Measurements from ENCODE around the gene NOTCH3. TPM values are rescaled to one million over a fixed set of nuclear protein-coding genes. Genes with fewer than 3 reads are reported as not detected.
A peak's percentile ranks its signal among the peaks of the same experiment; 100 is the strongest.

Gene NOTCH3
- total RNA-seq, 1 donor from 2014 or later, result 162 TPM

DNA sequence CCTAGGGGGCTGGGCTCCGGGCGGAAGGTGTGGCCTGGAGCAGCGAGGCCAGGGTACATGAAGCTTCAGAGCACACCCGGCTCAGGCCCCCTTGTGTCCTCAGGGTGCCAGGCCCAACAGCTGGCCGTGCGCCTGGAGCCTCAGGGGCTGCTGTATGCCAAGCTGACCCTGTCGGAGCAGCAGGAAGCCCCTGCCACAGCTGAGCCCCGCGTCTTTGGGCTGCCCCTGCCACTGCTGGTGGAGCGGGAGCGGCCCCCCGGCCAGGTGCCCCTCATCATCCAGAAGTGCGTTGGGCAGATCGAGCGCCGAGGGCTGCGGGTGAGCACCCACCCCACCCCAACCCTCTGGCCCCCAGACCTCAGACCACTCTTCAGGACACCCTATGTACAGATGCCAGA is 90.4 kb downstream of the NOTCH3 start:
- no peak overlapping the region for H3K27ac ChIP-seq (ENCODE audit: low read depth, low read length)
- no peak overlapping the region for H2AFZ ChIP-seq (ENCODE audit: low read depth, low read length)
- H3K4me3 ChIP-seq (ENCODE audit: insufficient read depth, low read depth, low read length), result no peak overlapping the region
- H3K9ac ChIP-seq (ENCODE audit: low read length), result no peak overlapping the region
- H3K27ac Mint-ChIP-seq (ENCODE audit: unreplicated experiment), result no peak overlapping the region
- TF ChIP-seq, protein P1, sequence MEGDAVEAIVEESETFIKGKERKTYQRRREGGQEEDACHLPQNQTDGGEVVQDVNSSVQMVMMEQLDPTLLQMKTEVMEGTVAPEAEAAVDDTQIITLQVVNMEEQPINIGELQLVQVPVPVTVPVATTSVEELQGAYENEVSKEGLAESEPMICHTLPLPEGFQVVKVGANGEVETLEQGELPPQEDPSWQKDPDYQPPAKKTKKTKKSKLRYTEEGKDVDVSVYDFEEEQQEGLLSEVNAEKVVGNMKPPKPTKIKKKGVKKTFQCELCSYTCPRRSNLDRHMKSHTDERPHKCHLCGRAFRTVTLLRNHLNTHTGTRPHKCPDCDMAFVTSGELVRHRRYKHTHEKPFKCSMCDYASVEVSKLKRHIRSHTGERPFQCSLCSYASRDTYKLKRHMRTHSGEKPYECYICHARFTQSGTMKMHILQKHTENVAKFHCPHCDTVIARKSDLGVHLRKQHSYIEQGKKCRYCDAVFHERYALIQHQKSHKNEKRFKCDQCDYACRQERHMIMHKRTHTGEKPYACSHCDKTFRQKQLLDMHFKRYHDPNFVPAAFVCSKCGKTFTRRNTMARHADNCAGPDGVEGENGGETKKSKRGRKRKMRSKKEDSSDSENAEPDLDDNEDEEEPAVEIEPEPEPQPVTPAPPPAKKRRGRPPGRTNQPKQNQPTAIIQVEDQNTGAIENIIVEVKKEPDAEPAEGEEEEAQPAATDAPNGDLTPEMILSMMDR (IDR thresholded peaks at IDR 0.05; ENCODE audit: insufficient read depth, low read depth, low read length), result no peak
- TF ChIP-seq EZH2 (IDR thresholded peaks at IDR 0.05; ENCODE audit: insufficient read depth, low read length), result no peak
- no peaks in the 10 kb centered on the region for H3K9me3 ChIP-seq (ENCODE audit: insufficient read depth, low read depth, low read length)
- FAIRE-seq (no peak), DNase-seq (ENCODE audit: low read depth) (no peak)
- no peaks in the 10 kb centered on the region for H3K9me3 Mint-ChIP-seq (ENCODE audit: unreplicated experiment)
- peaks cover 11% of the 10 kb centered on the region for H3K36me3 Mint-ChIP-seq (ENCODE audit: low read depth, unreplicated experiment)
- H3K4me3 Mint-ChIP-seq (ENCODE audit: unreplicated experiment), result no peak overlapping the region
- no peaks in the 10 kb centered on the region for H3K27me3 ChIP-seq (ENCODE audit: insufficient read depth, low read length)
- H3K79me2 ChIP-seq (ENCODE audit: insufficient read depth, low read length), result peaks cover 38% of the 10 kb centered on the region
- peaks cover 15% of the 10 kb centered on the region for H3K4me1 ChIP-seq (ENCODE audit: insufficient read depth, low read length)
- H4K20me1 ChIP-seq (ENCODE audit: insufficient read depth, low read length), result peaks cover 52% of the 10 kb centered on the region
- peaks cover 29% of the 10 kb centered on the region for H3K36me3 ChIP-seq (ENCODE audit: insufficient read depth, low read length)
- no peak overlapping the region for H3K4me2 ChIP-seq (ENCODE audit: low read length)
- no peaks in the 10 kb centered on the region for H3K27me3 Mint-ChIP-seq (ENCODE audit: low read depth, unreplicated experiment)
- peaks cover 10% of the 10 kb centered on the region for H3K4me1 Mint-ChIP-seq (ENCODE audit: low read depth, unreplicated experiment)

DNA sequence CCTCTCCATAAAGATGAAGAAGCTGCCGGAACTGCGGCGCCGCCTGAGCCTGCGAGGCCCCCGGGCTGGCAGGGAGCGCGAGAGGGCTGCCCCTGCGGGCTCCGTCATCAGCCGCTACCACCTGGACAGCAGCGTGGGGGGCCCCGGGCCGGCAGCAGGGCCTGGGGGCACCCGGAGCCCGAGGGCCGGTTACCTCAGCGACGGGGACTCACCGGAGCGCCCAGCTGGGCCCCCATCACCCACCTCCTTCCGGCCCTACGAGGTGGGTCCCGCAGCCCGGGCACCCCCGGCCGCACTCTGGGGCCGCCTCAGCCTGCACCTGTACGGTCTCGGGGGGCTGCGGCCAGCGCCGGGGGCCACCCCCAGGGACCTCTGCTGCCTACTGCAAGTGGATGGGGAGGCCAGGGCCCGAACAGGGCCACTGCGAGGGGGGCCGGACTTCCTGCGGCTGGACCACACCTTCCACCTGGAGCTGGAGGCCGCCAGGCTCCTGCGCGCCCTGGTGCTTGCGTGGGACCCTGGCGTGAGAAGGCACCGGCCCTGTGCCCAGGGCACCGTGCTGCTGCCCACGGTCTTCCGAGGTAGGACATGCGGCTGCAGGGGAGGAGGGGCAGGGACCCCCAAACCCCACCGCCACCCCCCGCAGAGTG is 90.9 kb downstream of the NOTCH3 start:
- Histone ChIP-seq H3K79me2 (ENCODE audit: insufficient read depth, low read length) (peaks cover 38% of the 10 kb centered on the region), H3K4me2 (ENCODE audit: low read length) (no peak overlapping the region), H4K20me1 (ENCODE audit: insufficient read depth, low read length) (peaks cover 47% of the 10 kb centered on the region), H3K4me1 (ENCODE audit: insufficient read depth, low read length) (peaks cover 15% of the 10 kb centered on the region), H3K9me3 (ENCODE audit: insufficient read depth, low read depth, low read length) (no peaks in the 10 kb centered on the region), H3K27ac (ENCODE audit: low read depth, low read length) (no peak overlapping the region), H3K27me3 (ENCODE audit: insufficient read depth, low read length) (no peaks in the 10 kb centered on the region), H2AFZ (ENCODE audit: low read depth, low read length) (no peak overlapping the region), H3K36me3 (ENCODE audit: insufficient read depth, low read length) (peaks cover 26% of the 10 kb centered on the region), H3K4me3 (ENCODE audit: insufficient read depth, low read depth, low read length) (no peak overlapping the region), H3K9ac (ENCODE audit: low read length) (no peak overlapping the region)
- Mint-ChIP-seq H3K27me3 (ENCODE audit: low read depth, unreplicated experiment) (no peaks in the 10 kb centered on the region), H3K27ac (ENCODE audit: unreplicated experiment) (no peak overlapping the region), H3K9me3 (ENCODE audit: unreplicated experiment) (no peaks in the 10 kb centered on the region), H3K4me3 (ENCODE audit: unreplicated experiment) (no peak overlapping the region), H3K4me1 (ENCODE audit: low read depth, unreplicated experiment) (peaks cover 10% of the 10 kb centered on the region), H3K36me3 (ENCODE audit: low read depth, unreplicated experiment) (peaks cover 11% of the 10 kb centered on the region)
- DNase-seq (ENCODE audit: low read depth), result no peak
- no peak for TF ChIP-seq EZH2 (IDR thresholded peaks at IDR 0.05; ENCODE audit: insufficient read depth, low read length)
- TF ChIP-seq, protein P1 (IDR thresholded peaks at IDR 0.05; ENCODE audit: insufficient read depth, low read depth, low read length), result no peak
- FAIRE-seq, result no peak

Small RNA genes lying within 50 kb of the gene (microRNA-seq; reads per million reads assigned to microRNA genes)
- 7.4 reads per million, percentile 29 among the genes with 10 or more reads in this experiment for gene MIR6795

Other genes starting within 250 kb of the NOTCH3 start
- gene SLC1A6, start 221.1 kb downstream of the NOTCH3 start, total RNA-seq, result 0.29 and 1.6 TPM in 2 replicates
- not detected in 2 replicates for gene CASP14, start 151.5 kb downstream of the NOTCH3 start, total RNA-seq
- not detected in 2 replicates for gene OR1I1, start 118.8 kb downstream of the NOTCH3 start, total RNA-seq
- 40.6 and 46.6 TPM in 2 replicates for gene SYDE1, start 93.6 kb downstream of the NOTCH3 start, total RNA-seq
- 0.54 and 0.87 TPM in 2 replicates for gene EPHX3, start 31.5 kb upstream of the NOTCH3 start, total RNA-seq
- gene BRD4, start 131.5 kb upstream of the NOTCH3 start, total RNA-seq, result 116 and 128 TPM in 2 replicates
- 35.6 and 40.1 TPM in 2 replicates for gene AKAP8, start 178.8 kb upstream of the NOTCH3 start, total RNA-seq
- 101 and 105 TPM in 2 replicates for gene AKAP8L, start 218.0 kb upstream of the NOTCH3 start, total RNA-seq
- gene WIZ, start 249.0 kb upstream of the NOTCH3 start, total RNA-seq, result 43.8 and 45.3 TPM in 2 replicates

Measured in astrocyte (in vitro differentiated cells and primary cell).